Upper lobe of left lung (tissue), 6 donors: Measurements from ENCODE around the gene RNF135. TPM values are rescaled to one million over a fixed set of nuclear protein-coding genes. Genes with fewer than 3 reads are reported as not detected.

Experiments
- ATAC-seq, 2 donors: fragments of 200-7000 bp; cut with Tn5 transposase; one replicate each; pipeline ENCODE4 v1.9.1; 2022; ENCODE audit warnings: mild to moderate bottlenecking in 2 of 2, moderate library complexity in 2 of 2; ENCODE audit not compliant: low FRiP score in 2 of 2
- DNase-seq, 2 donors: peaks; one replicate each; pipeline ENCODE4 v3.0.0-alpha.2; 2019 to 2020
- H3K27ac ChIP-seq, 4 donors: fragments of 200-600 bp; sonication (generic); one replicate each; pipeline ENCODE4 v1.5.1; 2016 to 2019
- H3K27me3 ChIP-seq, 4 donors: fragments of 200-600 bp; sonication (generic); one replicate each; pipeline ENCODE4 v1.5.1; 2017 to 2019
- H3K36me3 ChIP-seq, 4 donors: fragments of 200-600 bp; sonication (generic); one replicate each; pipeline ENCODE4 v1.5.1; 2016 to 2019
- H3K4me1 ChIP-seq, 4 donors: fragments of 200-600 bp; sonication (generic); one replicate each; pipeline ENCODE4 v1.5.1; 2018 to 2019
- H3K4me3 ChIP-seq, 4 donors: fragments of 200-600 bp; sonication (generic); one replicate each; pipeline ENCODE4 v1.5.1; 2017 to 2019; ENCODE audit warnings: mild to moderate bottlenecking in 2 of 4, moderate library complexity in 1 of 4
- H3K9me3 ChIP-seq, 4 donors: fragments of 200-600 bp; sonication (generic); one replicate each; pipeline ENCODE4 v1.5.1; 2018 to 2019
- EP300 ChIP-seq, 4 donors: sonication (generic); formaldehyde crosslinking; IDR thresholded peaks; one replicate each; pipeline ENCODE4 v1.5.1; 2017; ENCODE audit warnings: antibody characterized with exemption in 4 of 4, control low read depth in 2 of 4
- POLR2A ChIP-seq, 4 donors: fragments of 450-650 bp; IDR thresholded peaks; one replicate each; pipeline ENCODE4 v1.5.1; 2016 to 2017; ENCODE audit warnings: antibody characterized with exemption in 4 of 4, mild to moderate bottlenecking in 2 of 4
- POLR2AphosphoS5 ChIP-seq, 2 donors: sonication (generic); formaldehyde crosslinking; IDR thresholded peaks; one replicate each; pipeline ENCODE4 v1.5.1; 2017; ENCODE audit warnings: antibody characterized with exemption in 2 of 2
- WGBS, 2 donors: methylation state at CpG; one replicate each; pipeline ENCODE4 v1.1.5; 2017 to 2018; 5-methylcytosine and 5-hydroxymethylcytosine counted together
- total RNA-seq, 6 donors: library from RNA; depleted of rRNA in 4 of 6; stranded (reverse); fragments of >200 nt in 4 of 6; gene quantifications; one replicate each; pipeline versions ENCODE4 v1.1.0 to v1.2.1, GENCODE V29; 2016 to 2021
- TF ChIP-seq, protein P1 (sequence below), 6 experiments: fragments of 450-650 bp in 4 of 6; fragments of 200-600 bp in 2 of 6; sonication (generic) in 2 of 6; IDR thresholded peaks; one replicate each; pipeline ENCODE4 v1.5.1; 2016 to 2019; ENCODE audit warnings: antibody characterized with exemption in 6 of 6
- donor health status: DM: no; HTN: no; CAD: no; lungs with moderate emphysema.
- donor health status: DM: no; HTN: yes; CAD: no; lungs with severe emphysema.

RNF135 gene
- total RNA-seq, 6 donors from 2014 or later, result 24.9 to 70.2 (median 32.5) TPM

GRCh38 chr17:30950189-30950588, 20.6 kb upstream of the RNF135 start:
- peak overlapping the region in 3 of 4 donors; percentile 30 to 66 (median 50) for H3K27ac ChIP-seq
- 87 to 93% methylated on average over 4 to 5 of the region's 5 CpGs for WGBS, 2 donors
- TF ChIP-seq EP300 (IDR thresholded peaks at IDR 0.05), result no peak
- no peak for TF ChIP-seq POLR2AphosphoS5 (IDR thresholded peaks at IDR 0.05)
- H3K4me3 ChIP-seq, result no peak overlapping the region
- H3K9me3 ChIP-seq, result no peaks in the 10 kb centered on the region
- peaks cover 7 to 26% (median 18%) of the 10 kb centered on the region in 4 donors for H3K4me1 ChIP-seq
- no peak for DNase-seq
- H3K36me3 ChIP-seq, result peaks cover 0 to under 1% (median 0%) of the 10 kb centered on the region in 4 donors
- no peaks in the 10 kb centered on the region for H3K27me3 ChIP-seq
- ATAC-seq, result no peak

- WGBS, 2 donors, result 60 to 63% methylated on average over 7 to 9 of the region's 9 CpGs
- Histone ChIP-seq H3K27me3 (no peaks in the 10 kb centered on the region), H3K4me1 (peaks cover 12 to 26% (median 19%) of the 10 kb centered on the region in 4 donors), H3K36me3 (no peaks in the 10 kb centered on the region), H3K4me3 (no peak overlapping the region), H3K9me3 (no peaks in the 10 kb centered on the region), H3K27ac (peak overlapping the region in 3 of 4 donors; percentile 30 to 66 (median 56))
- peak; percentile 49 to 82 for ATAC-seq
- peak in 1 of 2 donors; percentile 74 for DNase-seq
- TF ChIP-seq, protein P1, sequence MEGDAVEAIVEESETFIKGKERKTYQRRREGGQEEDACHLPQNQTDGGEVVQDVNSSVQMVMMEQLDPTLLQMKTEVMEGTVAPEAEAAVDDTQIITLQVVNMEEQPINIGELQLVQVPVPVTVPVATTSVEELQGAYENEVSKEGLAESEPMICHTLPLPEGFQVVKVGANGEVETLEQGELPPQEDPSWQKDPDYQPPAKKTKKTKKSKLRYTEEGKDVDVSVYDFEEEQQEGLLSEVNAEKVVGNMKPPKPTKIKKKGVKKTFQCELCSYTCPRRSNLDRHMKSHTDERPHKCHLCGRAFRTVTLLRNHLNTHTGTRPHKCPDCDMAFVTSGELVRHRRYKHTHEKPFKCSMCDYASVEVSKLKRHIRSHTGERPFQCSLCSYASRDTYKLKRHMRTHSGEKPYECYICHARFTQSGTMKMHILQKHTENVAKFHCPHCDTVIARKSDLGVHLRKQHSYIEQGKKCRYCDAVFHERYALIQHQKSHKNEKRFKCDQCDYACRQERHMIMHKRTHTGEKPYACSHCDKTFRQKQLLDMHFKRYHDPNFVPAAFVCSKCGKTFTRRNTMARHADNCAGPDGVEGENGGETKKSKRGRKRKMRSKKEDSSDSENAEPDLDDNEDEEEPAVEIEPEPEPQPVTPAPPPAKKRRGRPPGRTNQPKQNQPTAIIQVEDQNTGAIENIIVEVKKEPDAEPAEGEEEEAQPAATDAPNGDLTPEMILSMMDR (IDR thresholded peaks at IDR 0.05), result no peak
- no peak for TF ChIP-seq EP300 (IDR thresholded peaks at IDR 0.05)
- peak in 1 of 4 donors; percentile 45 for TF ChIP-seq POLR2A (IDR thresholded peaks at IDR 0.05)
- peak in 1 of 2 donors; percentile 43 for TF ChIP-seq POLR2AphosphoS5 (IDR thresholded peaks at IDR 0.05)
Measured at GRCh38 chr17:30950669-30951399, 20.0 kb upstream of the RNF135 start.

- ATAC-seq, result peak; percentile 20 to 69
- DNase-seq, result no peak
- Histone ChIP-seq H3K4me3 (no peak overlapping the region), H3K27me3 (no peaks in the 10 kb centered on the region), H3K4me1 (peaks cover 21 to 37% (median 29%) of the 10 kb centered on the region in 4 donors), H3K36me3 (no peaks in the 10 kb centered on the region), H3K9me3 (no peaks in the 10 kb centered on the region), H3K27ac (peak overlapping the region; percentile 45 to 74 (median 72))
- 61 to 64% methylated on average over 9 of the region's 9 CpGs for WGBS, 2 donors
- TF ChIP-seq POLR2AphosphoS5 (IDR thresholded peaks at IDR 0.05) (no peak), EP300 (IDR thresholded peaks at IDR 0.05) (no peak), POLR2A (IDR thresholded peaks at IDR 0.05) (peak in 1 of 4 donors; percentile 23)
Measured at GRCh38 chr17:30952638-30953393, 18.0 kb upstream of the RNF135 start.

DNA sequence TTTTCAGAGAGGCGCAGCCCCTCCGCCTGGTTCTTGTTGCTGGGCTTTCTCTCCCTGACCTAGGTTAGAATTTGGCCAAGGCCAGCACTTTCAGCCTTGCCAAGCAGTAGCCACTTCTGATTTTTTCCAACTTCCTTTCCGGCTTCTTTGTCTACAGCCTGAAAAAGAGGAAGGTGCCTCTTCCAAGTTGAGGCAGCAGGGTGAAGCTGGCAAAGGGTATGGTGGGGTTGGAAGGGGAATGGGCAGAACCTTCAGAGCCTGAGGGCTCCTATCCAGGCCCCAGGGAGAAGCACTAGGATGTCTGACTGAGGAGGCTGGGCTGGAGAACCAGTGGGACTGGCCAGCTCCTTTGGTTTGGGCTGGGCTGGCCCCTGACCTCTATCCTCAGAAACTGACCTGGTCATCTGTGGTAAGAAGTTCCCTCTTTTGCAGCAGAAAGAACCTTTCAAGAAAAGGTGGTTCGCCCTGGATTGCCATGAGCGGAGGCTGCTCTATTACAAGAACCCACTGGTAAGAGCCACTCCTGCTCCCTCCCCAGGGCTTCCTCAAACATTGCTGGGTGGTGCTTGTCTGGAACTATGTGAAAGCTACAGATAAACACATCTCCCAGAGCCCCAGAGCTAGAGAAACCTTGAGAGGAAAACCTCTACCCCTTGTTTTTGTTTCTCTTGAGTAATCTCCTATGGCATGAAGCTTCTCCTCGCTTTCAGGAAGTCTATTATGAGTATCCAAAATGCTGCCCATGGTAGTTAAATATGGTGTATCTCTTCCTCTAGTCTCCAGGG, 16.6 kb upstream of the RNF135 start:
- peak in 1 of 2 donors; percentile 44 for ATAC-seq
- no peaks in the 10 kb centered on the region for H3K27me3 ChIP-seq
- WGBS, 2 donors, result 72 to 77% methylated on average over 6 of the region's 6 CpGs
- no peaks in the 10 kb centered on the region for H3K36me3 ChIP-seq
- H3K4me3 ChIP-seq, result no peak overlapping the region
- H3K9me3 ChIP-seq, result no peaks in the 10 kb centered on the region
- peaks cover 25 to 40% (median 35%) of the 10 kb centered on the region in 4 donors for H3K4me1 ChIP-seq
- peak overlapping the region; percentile 13 to 74 (median 66) for H3K27ac ChIP-seq
- TF ChIP-seq POLR2A (IDR thresholded peaks at IDR 0.05) (peak in 1 of 4 donors; percentile 37), POLR2AphosphoS5 (IDR thresholded peaks at IDR 0.05) (no peak)
- peak in 1 of 2 donors; percentile 36 for DNase-seq

DNA sequence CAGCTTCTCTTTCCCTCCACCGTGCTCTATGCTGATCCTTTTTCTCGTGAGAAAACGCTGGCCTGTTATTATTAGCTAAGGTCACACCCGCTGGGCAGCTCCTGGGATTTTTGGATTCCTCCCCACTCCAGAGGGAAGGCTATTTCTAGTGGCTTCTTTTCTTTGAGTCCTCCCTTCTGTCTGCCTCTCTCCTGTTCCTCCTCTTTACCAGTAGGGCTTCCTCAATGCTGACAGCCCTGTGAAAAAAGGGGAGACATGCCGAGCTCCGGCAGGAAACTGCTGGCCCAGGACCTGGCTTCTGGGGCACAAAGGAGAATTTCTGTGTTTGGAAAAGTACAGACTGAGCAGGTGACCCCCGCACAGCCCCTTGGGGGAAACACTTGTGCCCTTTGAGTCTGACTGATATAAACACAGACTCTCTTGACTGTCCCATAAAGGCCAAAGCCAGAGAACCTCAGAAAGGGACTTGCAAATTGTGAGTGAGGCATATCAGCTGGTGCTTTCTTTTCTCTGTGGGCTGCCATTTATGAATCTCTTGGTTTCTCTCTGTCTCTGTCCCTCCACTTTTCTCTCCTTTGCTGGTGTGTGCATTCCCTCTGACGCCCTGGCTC, 14.0 kb upstream of the RNF135 start:
- DNase-seq, result no peak
- peaks cover 22 to 33% (median 26%) of the 10 kb centered on the region in 4 donors for H3K4me1 ChIP-seq
- no peaks in the 10 kb centered on the region for H3K9me3 ChIP-seq
- no peaks in the 10 kb centered on the region for H3K27me3 ChIP-seq
- H3K27ac ChIP-seq, result peak overlapping the region; percentile 14 to 74 (median 72)
- H3K4me3 ChIP-seq, result no peak overlapping the region
- WGBS, 2 donors, result 36 to 52% methylated on average over 8 of the region's 8 CpGs
- no peaks in the 10 kb centered on the region for H3K36me3 ChIP-seq
- ATAC-seq, result no peak
- no peak for TF ChIP-seq POLR2AphosphoS5 (IDR thresholded peaks at IDR 0.05)
- TF ChIP-seq EP300 (IDR thresholded peaks at IDR 0.05), result no peak
- TF ChIP-seq POLR2A (IDR thresholded peaks at IDR 0.05), result no peak

DNA sequence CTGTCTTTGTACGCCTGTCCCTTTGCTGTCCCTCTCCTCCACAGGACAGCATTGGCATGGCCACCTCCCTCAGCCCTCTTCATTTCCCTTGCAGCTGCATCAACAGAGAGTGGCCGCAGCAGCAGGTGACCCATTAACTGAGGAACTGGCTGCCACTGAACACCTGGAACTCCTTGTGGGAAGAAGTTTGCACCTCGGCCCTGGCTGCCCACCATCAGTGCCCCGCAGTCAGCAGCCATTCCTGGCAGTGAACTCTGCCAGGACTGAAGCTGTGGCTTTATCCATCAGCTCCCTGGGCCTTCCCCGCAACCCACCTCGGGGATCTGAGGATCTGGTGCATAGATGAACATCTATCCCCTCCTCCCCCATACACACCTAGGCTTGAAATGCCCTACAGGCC, 13.1 kb upstream of the RNF135 start:
- Histone ChIP-seq H3K4me3 (no peak overlapping the region), H3K4me1 (peaks cover 22 to 35% (median 28%) of the 10 kb centered on the region in 4 donors), H3K27me3 (no peaks in the 10 kb centered on the region), H3K36me3 (no peaks in the 10 kb centered on the region), H3K27ac (peak overlapping the region in 3 of 4 donors; percentile 72 to 74 (median 73)), H3K9me3 (no peaks in the 10 kb centered on the region)
- WGBS, 2 donors, result 94 to 95% methylated on average over 4 to 6 of the region's 6 CpGs
- ATAC-seq (no peak), DNase-seq (no peak)
- no peak for TF ChIP-seq POLR2A (IDR thresholded peaks at IDR 0.05)
- TF ChIP-seq, protein P1 (IDR thresholded peaks at IDR 0.05), result no peak
